Measurements from ENCODE around the gene HSPA13.
"Not testable (repeated sequence)": the region's sequence is repeated elsewhere in the genome, so short reads cannot be mapped to it uniquely, and the experiment has no call there.

Gene HSPA13

GRCh38 chr21:14382835-14383595 lies at the start of gene HSPA13:
TSS of gene HSPA13 (minus strand) at chr21:14383146. CDS start at chr21:14383119, 27 bp downstream.
- peak; percentile 98 for DNase-seq

GRCh38 chr21:14418920-14419319 lies 36.0 kb upstream of the HSPA13 start:
- DNase-seq, result no peak

GRCh38 chr21:14414932-14415508 lies 32.1 kb upstream of the HSPA13 start:
- no peak for DNase-seq

GRCh38 chr21:14405962-14406361 lies 23.0 kb upstream of the HSPA13 start:
- no peak for DNase-seq

- no peak for DNase-seq
Measured at GRCh38 chr21:14405225-14405624, 22.3 kb upstream of the HSPA13 start.

- no peak for DNase-seq
Measured at GRCh38 chr21:14403681-14404318, 20.9 kb upstream of the HSPA13 start.

GRCh38 chr21:14401217-14401616 lies 18.3 kb upstream of the HSPA13 start:
- no peak for DNase-seq

GRCh38 chr21:14388282-14388681 lies 5.3 kb upstream of the HSPA13 start:
- no peak for DNase-seq

GRCh38 chr21:14384453-14384852 lies 1.5 kb upstream of the HSPA13 start:
- no peak for DNase-seq

GRCh38 chr21:14383596-14384180 lies 742 bp upstream of the HSPA13 start:
- no peak for DNase-seq

- DNase-seq, result peak; percentile 21
Measured at GRCh38 chr21:14382486-14382834, 486 bp downstream of the HSPA13 start.

- no peak for DNase-seq
Measured at GRCh38 chr21:14376854-14377253, 6.1 kb downstream of the HSPA13 start.

- no peak for DNase-seq
Measured at GRCh38 chr21:14366998-14367397, 15.9 kb downstream of the HSPA13 start.

- DNase-seq, result no peak
Measured at GRCh38 chr21:14361958-14362357, 21.0 kb downstream of the HSPA13 start.

- DNase-seq, result no peak
Measured at GRCh38 chr21:14358775-14359174, 24.2 kb downstream of the HSPA13 start.

- no peak for DNase-seq
Measured at GRCh38 chr21:14356746-14357145, 26.2 kb downstream of the HSPA13 start.

- DNase-seq, result no peak
Measured at GRCh38 chr21:14354515-14354914, 28.4 kb downstream of the HSPA13 start.

- no peak for DNase-seq
Measured at GRCh38 chr21:14353726-14354125, 29.2 kb downstream of the HSPA13 start.

- no peak for DNase-seq
Measured at GRCh38 chr21:14353231-14353630, 29.7 kb downstream of the HSPA13 start.

- not testable (repeated sequence) for DNase-seq
Measured at GRCh38 chr21:14327346-14327745, 55.6 kb downstream of the HSPA13 start.

GRCh38 chr21:14325595-14325994 lies 57.4 kb downstream of the HSPA13 start:
- DNase-seq, result no peak
